Sigmoid colon (tissue), 4 donors: ENCODE results near the gene SETD1B.

Experiments used
- EP300 ChIP-seq, 4 donors: sonication (generic); formaldehyde crosslinking; IDR thresholded peaks; one replicate each; pipeline ENCODE4 v1.6.1; 2017; ENCODE audit warnings: antibody characterized with exemption in 4 of 4
- POLR2A ChIP-seq, 2 donors: fragments of 450-650 bp; IDR thresholded peaks; one replicate each; pipeline ENCODE4 v1.6.1; 2016; ENCODE audit warnings: antibody characterized with exemption in 2 of 2, mild to moderate bottlenecking in 2 of 2, moderate library complexity in 2 of 2
- POLR2AphosphoS5 ChIP-seq, 4 donors: sonication (generic); formaldehyde crosslinking; IDR thresholded peaks; one replicate each; pipeline ENCODE4 v1.6.1; 2017; ENCODE audit warnings: antibody characterized with exemption in 4 of 4
- TF ChIP-seq, protein P1 (sequence below), 4 experiments: fragments of 450-650 bp in 3 of 4; fragments of 200-600 bp in 1 of 4; IDR thresholded peaks; one replicate each; pipeline ENCODE4 v1.5.1; 2016 to 2019; ENCODE audit warnings: antibody characterized with exemption in 4 of 4, mild to moderate bottlenecking in 3 of 4, moderate library complexity in 2 of 4

DNA sequence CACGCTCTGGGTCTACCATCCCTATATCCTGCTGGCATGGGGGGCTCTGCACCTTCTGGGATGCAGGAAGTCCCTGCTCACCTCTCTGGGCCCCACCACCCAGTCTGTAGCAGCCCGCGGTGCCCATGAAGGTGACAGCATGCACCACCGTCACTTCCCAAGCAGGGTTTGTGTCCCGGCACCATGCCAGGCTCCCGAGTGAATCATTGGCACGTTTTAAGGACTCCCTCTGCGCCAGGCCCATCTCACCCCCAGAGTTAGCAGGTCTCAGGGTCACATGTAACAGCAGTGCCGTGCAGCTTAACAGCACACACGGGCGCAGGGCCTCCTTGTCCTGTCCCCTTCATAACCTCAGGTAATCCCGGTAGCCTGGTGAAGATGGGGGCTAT lies 19.9 kb downstream of the SETD1B start:
- TF ChIP-seq, protein P1, sequence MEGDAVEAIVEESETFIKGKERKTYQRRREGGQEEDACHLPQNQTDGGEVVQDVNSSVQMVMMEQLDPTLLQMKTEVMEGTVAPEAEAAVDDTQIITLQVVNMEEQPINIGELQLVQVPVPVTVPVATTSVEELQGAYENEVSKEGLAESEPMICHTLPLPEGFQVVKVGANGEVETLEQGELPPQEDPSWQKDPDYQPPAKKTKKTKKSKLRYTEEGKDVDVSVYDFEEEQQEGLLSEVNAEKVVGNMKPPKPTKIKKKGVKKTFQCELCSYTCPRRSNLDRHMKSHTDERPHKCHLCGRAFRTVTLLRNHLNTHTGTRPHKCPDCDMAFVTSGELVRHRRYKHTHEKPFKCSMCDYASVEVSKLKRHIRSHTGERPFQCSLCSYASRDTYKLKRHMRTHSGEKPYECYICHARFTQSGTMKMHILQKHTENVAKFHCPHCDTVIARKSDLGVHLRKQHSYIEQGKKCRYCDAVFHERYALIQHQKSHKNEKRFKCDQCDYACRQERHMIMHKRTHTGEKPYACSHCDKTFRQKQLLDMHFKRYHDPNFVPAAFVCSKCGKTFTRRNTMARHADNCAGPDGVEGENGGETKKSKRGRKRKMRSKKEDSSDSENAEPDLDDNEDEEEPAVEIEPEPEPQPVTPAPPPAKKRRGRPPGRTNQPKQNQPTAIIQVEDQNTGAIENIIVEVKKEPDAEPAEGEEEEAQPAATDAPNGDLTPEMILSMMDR (IDR thresholded peaks at IDR 0.05) = no peak
- no peak for TF ChIP-seq POLR2AphosphoS5 (IDR thresholded peaks at IDR 0.05)
- TF ChIP-seq POLR2A (IDR thresholded peaks at IDR 0.05) = no peak
- TF ChIP-seq EP300 (IDR thresholded peaks at IDR 0.05) = no peak
